Keratinocyte (primary cell): ENCODE results near the gene HSF4. TPM values are rescaled to one million over a fixed set of nuclear protein-coding genes. Genes with fewer than 3 reads are reported as not detected.

Experiments
- DNase-seq: peaks from one replicate; pipeline ENCODE4 v3.0.0-alpha.2; 2011; ENCODE audit warnings: low read depth, missing footprints, low spot score
- FAIRE-seq: peaks from 2 replicates; lab custom pipeline; 2011; peaks lifted over from hg19 to GRCh38; lab: Jason Lieb, UNC
- H2AFZ ChIP-seq: 2 replicates; pipeline ENCODE4 v1.6.0; 2012; ENCODE audit warnings: low read length, control low read depth, inconsistent platforms; ENCODE audit not compliant: control insufficient read depth
- H3K27ac ChIP-seq: 2 replicates; pipeline ENCODE4 v1.5.1; 2011; ENCODE audit warnings: low read length; ENCODE audit not compliant: control insufficient read depth, insufficient read depth
- H3K27me3 ChIP-seq: 3 replicates; pipeline ENCODE4 v1.6.0; 2011; ENCODE audit warnings: low read length; ENCODE audit not compliant: control insufficient read depth, insufficient read depth; ENCODE audit errors: extremely low read depth
- H3K36me3 ChIP-seq, 2 experiments: 2 replicates in 1 of 2; 3 replicates in 1 of 2; pipeline ENCODE4 v1.5.1; 2011; ENCODE audit warnings: low read length in 2 of 2, mild to moderate bottlenecking in 1 of 2; ENCODE audit not compliant: control insufficient read depth in 2 of 2, insufficient read depth in 2 of 2; ENCODE audit errors: extremely low read depth in 1 of 2
- H3K4me1 ChIP-seq: 3 replicates; pipeline ENCODE4 v1.5.1; 2011; ENCODE audit warnings: low read length; ENCODE audit not compliant: control insufficient read depth, insufficient read depth; ENCODE audit errors: extremely low read depth
- H3K4me2 ChIP-seq: 3 replicates; pipeline ENCODE4 v1.6.0; 2011; ENCODE audit warnings: low read depth, low read length; ENCODE audit not compliant: control insufficient read depth, insufficient read depth; ENCODE audit errors: extremely low read depth
- H3K4me3 ChIP-seq, 3 experiments: fragments of 200-600 bp in 1 of 3; sonication (generic) in 1 of 3; 2 replicates in 2 of 3; 3 replicates in 1 of 3; pipeline ENCODE4 v1.5.1; 2011 to 2016; ENCODE audit warnings: low read length in 3 of 3, mild to moderate bottlenecking in 3 of 3, control low read depth in 2 of 3, inconsistent platforms in 1 of 3, low read depth in 1 of 3, mixed read lengths in 1 of 3, mixed run types in 1 of 3, moderate library complexity in 1 of 3; ENCODE audit not compliant: control insufficient read depth in 2 of 3, insufficient read depth in 2 of 3; ENCODE audit errors: extremely low read depth in 1 of 3
- H3K79me2 ChIP-seq: 2 replicates; pipeline ENCODE4 v1.6.0; 2012; ENCODE audit warnings: low read length; ENCODE audit not compliant: control insufficient read depth, insufficient read depth
- H3K9ac ChIP-seq: 3 replicates; pipeline ENCODE4 v1.6.0; 2011; ENCODE audit warnings: low read length; ENCODE audit not compliant: control insufficient read depth, insufficient read depth; ENCODE audit errors: extremely low read depth
- H3K9me1 ChIP-seq: 3 replicates; pipeline ENCODE4 v1.6.0; 2011; ENCODE audit warnings: low read length; ENCODE audit not compliant: control insufficient read depth, insufficient read depth; ENCODE audit errors: extremely low read depth
- H3K9me3 ChIP-seq: 2 replicates; pipeline ENCODE4 v1.5.1; 2012; ENCODE audit warnings: low read depth, low read length; ENCODE audit not compliant: control insufficient read depth
- H4K20me1 ChIP-seq: 3 replicates; pipeline ENCODE4 v1.6.0; 2011; ENCODE audit warnings: low read length; ENCODE audit not compliant: control insufficient read depth, insufficient read depth; ENCODE audit errors: extremely low read depth
- CTCF ChIP-seq, 3 experiments: IDR thresholded peaks in 1 of 3; conservative IDR thresholded peaks in 1 of 3; optimal IDR thresholded peaks in 1 of 3; 2 replicates in 2 of 3; 3 replicates in 1 of 3; pipeline versions ENCODE3 to v1.5.1; 2011; ENCODE audit warnings: low read length in 3 of 3, mild to moderate bottlenecking in 3 of 3, moderate library complexity in 2 of 3, control low read depth in 1 of 3, inconsistent platforms in 1 of 3; ENCODE audit not compliant: insufficient read depth in 2 of 3; ENCODE audit errors: extremely low read depth in 1 of 3
- EZH2 ChIP-seq: IDR thresholded peaks from one replicate; pipeline ENCODE4 v1.6.1; 2012; ENCODE audit warnings: inconsistent platforms, mild to moderate bottlenecking, low read length, moderate library complexity
- dilution Hi-C: fragments of 300-500 bp; cut with MboI; formaldehyde crosslinking; loops from one replicate; pipeline ENCODE4 v1.7.0; 2020; ENCODE audit warnings: low sequenced_read_pairs; ENCODE audit not compliant: extremely low pct_ligation_motif_present
- polyA plus RNA-seq, 5 experiments: library from polyadenylated mRNA; depleted of rRNA in 3 of 5; stranded (reverse) in 3 of 5; stranded (forward) in 1 of 5; unstranded in 1 of 5; fragments of >200 nt; gene quantifications; 1 replicate in 1 of 5; 2 replicates in 3 of 5; 3 replicates in 1 of 5; pipeline versions ENCODE4 v1.2.1 to v1.2.3, GENCODE V29; 2011 to 2012; ENCODE audit warnings: missing spikeins in 2 of 5, low read depth in 1 of 5, low replicate concordance in 1 of 5

The HSF4 gene
- polyA plus RNA-seq, 1 donor (not counting 4 experiments of a cell fraction or from before 2014, with no cell fraction given), result 4.3 TPM

- TF ChIP-seq CTCF (optimal IDR thresholded peaks at IDR 0.05 in 1 of 3, IDR thresholded peaks at IDR 0.05 in 1 of 3, conservative IDR thresholded peaks at IDR 0.05 in 1 of 3; ENCODE audit: extremely low read depth in 1 of 3, insufficient read depth in 2 of 3, low read length in 3 of 3) (no peak), EZH2 (no peak)
- H4K20me1 ChIP-seq, result no peaks in the 10 kb centered on the region
- peaks cover 2% of the 10 kb centered on the region for H3K9me1 ChIP-seq
- FAIRE-seq (no peak), DNase-seq (no peak)
- H3K27me3 ChIP-seq, result no peaks in the 10 kb centered on the region
- H3K9ac ChIP-seq, result no peak overlapping the region
- peaks cover 7% of the 10 kb centered on the region for H3K79me2 ChIP-seq
- dilution Hi-C loops, result no loop called here
- no peaks in the 10 kb centered on the region for H3K36me3 ChIP-seq
- H3K9me3 ChIP-seq, result no peaks in the 10 kb centered on the region
- H3K4me1 ChIP-seq, result peaks cover 22% of the 10 kb centered on the region
- no peak overlapping the region for H3K4me3 ChIP-seq
- no peak overlapping the region for H3K4me2 ChIP-seq
- H2AFZ ChIP-seq, result no peak overlapping the region
- no peak overlapping the region for H3K27ac ChIP-seq
Observed at GRCh38 chr16:67186550-67186950, 22.0 kb downstream of the HSF4 start.

GRCh38 chr16:67187175-67187890 is 22.8 kb downstream of the HSF4 start:
- H3K27ac ChIP-seq, result no peak overlapping the region
- H2AFZ ChIP-seq, result no peak overlapping the region
- H4K20me1 ChIP-seq, result no peaks in the 10 kb centered on the region
- H3K27me3 ChIP-seq, result no peaks in the 10 kb centered on the region
- H3K9ac ChIP-seq, result no peak overlapping the region
- no peak overlapping the region for H3K4me3 ChIP-seq
- H3K9me3 ChIP-seq, result no peaks in the 10 kb centered on the region
- H3K4me1 ChIP-seq, result peaks cover 20% of the 10 kb centered on the region
- peaks cover 9% of the 10 kb centered on the region for H3K79me2 ChIP-seq
- DNase-seq (no peak), FAIRE-seq (no peak)
- TF ChIP-seq EZH2, result no peak
- no peak for TF ChIP-seq CTCF (optimal IDR thresholded peaks at IDR 0.05 in 1 of 3, IDR thresholded peaks at IDR 0.05 in 1 of 3, conservative IDR thresholded peaks at IDR 0.05 in 1 of 3; ENCODE audit: extremely low read depth in 1 of 3, insufficient read depth in 2 of 3, low read length in 3 of 3)
- dilution Hi-C loops, result no loop called here
- peaks cover 2% of the 10 kb centered on the region for H3K9me1 ChIP-seq
- no peaks in the 10 kb centered on the region for H3K36me3 ChIP-seq
- no peak overlapping the region for H3K4me2 ChIP-seq
